ENCODE data around the gene PCDHGA3.
"Not testable (repeated sequence)": the region's sequence is repeated elsewhere in the genome, so short reads cannot be mapped to it uniquely, and the experiment has no call there.

Gene PCDHGA3

DNA sequence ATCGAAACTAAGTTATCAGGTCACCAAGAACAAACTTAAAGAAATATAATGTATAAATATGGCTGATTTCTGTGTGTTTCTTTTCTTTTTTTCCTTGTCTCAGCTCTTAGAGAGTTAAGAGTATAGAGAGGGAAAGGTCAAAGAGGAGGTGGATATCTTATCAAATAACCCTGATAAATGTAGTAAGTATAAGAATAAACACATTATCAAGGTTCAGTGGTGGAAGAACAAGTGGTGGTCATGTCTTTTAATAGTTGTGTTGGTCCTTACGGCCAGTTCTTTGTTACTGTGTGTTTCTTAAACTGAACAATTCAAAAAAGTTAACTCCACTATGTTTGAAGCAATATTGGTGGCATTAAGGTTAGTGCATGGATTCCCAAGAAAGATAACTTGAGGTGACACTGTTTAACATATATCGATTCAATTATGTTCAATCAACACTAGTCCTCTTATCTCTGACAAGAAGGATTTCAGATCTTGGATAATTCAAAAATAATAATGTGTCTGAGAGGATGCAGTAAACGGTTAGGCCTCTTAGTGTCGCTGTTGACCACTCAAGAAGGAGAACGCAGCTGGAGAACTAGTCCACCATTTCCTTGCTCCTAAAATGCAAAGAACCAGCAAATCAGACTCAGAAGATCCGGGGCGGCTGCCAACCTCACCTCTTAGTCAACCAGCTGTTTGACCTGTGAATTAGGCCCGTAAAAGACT lies at the start of gene PCDHGA3:
Gene PCDHGA3 (plus strand): TSS at position 588 of the 711 bp plus-strand sequence. CDS start 205 bp downstream, outside the sequence.
- DNase-seq = no peak

DNA sequence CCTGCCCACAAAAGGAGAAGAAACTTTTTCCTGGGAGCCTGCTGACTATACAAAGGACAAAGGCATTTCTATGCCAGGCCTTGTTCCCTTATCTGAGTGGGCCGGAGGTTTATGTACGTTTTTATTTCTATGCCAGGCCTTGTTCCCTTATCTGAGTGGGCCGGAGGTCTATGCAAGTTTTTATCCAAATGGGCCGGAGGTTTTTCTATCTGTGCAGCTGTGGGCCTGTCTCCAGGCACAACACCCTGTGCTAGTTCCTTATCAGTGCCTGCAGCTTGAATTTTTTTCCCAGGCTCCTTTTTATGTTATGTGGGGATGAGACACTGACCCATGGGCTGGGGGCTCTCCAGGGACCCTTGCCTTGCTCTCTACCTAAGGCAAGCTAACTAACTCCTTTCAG lies 45.3 kb upstream of the PCDHGA3 start:
- DNase-seq = no peak

DNA sequence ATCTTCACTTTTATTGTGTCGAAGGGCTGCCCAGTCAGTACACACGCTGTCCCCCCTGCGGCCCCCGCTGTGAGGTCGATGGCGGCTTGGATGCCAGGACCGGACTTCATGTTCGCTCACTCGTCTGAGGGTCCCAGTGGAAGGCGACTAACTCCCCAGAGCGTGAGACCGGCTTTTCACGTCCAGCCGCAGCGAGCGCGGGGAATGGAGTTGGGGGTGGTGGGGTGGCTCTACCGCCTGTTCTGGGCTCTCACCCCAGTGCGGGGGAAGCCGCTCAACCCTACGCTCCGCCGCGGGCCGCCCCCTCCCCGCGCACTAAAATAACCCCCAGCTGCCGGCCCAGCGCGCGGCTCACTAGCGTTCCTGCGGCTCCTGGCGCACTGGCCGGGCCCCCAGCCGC lies 39.9 kb upstream of the PCDHGA3 start, which contains the start of gene SLC25A2:
Gene SLC25A2 (minus strand): TSS at position 294 of the 400 bp plus-strand sequence. CDS start 184 bp downstream, at position 110.
- no peak for DNase-seq

DNA sequence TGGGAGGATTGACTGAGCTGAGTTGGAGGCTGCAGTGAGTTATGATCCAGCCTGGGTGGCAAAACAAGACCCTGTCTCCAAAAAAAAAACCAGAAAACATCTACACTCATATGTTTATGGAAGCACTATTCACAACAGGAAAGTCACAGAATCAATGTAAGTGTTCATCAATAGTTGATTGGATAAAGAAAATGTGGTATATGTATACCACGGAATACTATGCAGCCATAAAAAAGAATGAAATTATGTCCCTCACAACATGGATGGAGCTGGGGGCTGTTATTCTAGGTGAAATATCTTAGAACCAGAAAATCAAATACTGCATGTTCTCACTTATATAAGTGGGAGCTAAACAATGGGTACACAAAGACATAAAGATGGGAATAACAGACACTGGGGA lies 37.0 kb upstream of the PCDHGA3 start:
- no peak for DNase-seq

DNA sequence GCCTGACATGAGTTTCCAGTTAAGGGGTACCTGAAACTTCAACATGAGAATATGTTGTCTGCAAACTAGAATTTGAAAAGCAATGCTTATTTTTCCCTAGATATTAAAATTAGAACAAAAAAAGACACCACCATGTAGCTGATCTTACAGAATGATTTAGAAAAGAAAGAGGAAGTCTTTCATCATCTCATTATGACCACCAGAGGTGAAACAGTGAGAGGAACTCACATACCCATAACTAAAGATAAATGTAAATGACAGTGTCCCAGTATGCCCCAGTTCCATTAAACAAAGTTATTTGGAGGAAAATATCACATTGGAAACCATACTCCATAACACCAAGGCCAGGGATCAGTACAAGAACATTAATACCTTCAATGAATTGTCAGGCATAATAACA lies 29.9 kb upstream of the PCDHGA3 start:
- DNase-seq = no peak

DNA sequence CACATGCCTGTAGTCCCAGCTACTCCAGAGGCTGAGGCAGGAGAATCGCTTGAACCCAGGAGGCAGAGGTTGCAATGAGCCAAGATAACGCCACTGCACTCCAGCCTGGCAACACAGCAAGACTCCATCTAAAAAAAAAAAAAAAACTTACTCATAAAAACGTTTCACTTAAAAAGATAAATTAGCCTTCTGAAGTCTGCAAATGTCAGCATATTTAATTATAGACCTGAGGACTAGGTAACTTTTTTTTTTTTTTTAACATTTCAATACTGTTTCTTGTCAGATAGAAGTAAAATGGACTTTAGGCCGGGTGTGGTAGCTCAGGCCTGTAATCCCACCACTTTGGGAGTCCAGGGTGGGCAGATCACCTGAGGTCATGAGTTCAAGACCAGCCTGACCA lies 26.7 kb upstream of the PCDHGA3 start:
- DNase-seq = not testable (repeated sequence)

DNA sequence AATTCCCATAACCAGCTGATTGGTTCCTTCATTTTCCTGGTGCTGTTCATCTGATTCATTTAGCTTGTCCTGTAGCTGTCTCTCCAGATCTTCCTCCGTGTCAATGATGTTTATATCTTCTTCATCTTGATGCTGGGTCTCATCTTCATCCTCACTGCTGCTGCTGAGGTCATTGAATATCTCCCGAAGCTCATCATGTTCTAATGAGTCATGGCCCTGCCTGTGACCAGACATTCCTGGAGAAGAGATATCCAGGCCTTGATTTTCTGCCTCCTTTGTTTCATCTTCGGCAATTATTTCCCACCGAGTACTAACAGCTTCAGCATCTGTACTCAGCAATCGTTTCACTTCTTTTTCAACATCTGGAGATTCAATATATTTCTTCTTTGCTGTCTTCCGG lies 24.4 kb upstream of the PCDHGA3 start:
- no peak for DNase-seq

DNA sequence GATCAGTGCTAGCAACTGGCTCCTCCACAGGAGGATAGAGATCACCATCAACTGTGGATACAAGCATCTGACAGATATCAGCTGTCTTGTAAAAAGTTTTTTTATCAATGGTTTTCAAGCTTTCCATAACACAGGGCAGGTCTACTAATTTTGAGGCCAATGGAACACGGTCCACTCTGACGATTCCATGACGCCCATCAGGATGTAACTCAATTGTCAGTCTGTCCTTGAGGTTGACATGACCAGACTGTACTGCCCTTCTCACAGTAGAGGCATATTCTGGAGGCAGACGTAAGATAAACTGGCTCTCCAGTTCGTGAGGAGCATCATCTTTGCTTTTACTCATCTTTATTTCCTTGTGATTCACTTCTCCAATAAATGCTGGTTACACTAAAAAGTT lies 23.9 kb upstream of the PCDHGA3 start:
- DNase-seq = no peak

DNA sequence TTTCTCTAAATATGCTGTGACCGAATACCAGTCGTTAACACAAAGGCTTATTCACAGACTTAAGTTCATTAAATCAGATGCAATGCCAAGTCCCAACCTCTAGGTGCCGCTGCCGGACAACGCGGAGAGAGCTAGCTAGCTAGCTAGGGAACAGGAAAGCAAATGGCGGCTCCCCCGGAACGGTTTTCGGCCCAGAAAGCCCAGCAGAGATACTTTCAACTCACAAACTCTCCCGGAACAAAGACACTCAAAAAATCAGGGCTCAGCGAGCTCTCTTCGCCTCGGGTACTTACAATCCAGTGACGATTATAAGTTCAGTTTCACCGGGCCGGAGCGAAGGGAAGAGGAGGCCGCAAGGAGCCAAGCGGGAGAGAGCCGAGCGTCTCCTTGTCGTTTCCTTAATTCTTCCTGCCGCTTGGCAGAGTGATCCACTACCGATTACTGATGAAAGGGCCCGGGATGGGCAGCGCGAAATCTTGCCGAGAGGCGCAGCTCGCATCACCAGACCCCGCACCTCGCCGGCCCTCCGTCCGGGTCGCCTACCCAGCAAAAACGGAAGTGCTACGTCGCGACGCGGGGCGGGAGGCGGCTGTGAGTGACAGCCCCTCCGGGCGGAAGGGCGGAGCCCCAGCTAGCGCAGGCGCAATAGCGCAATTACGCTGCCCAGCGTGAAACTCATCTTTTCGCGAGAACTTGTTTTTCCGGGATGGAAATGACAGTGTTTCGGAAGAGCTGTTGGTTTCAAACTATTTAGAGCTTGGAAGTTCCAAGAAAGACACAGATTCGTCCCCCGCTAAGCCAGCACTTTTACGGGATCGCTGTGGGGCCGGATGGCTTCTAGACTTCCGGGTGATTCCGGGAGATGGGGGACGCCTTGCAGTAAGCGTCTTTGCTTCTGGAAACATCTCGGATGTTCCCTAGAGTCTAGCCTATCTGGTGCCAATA lies 23.1 kb upstream of the PCDHGA3 start, which contains the start of gene TAF7:
Gene TAF7 (minus strand): TSS at position 560 of the 945 bp plus-strand sequence. CDS start 740 bp downstream, outside the sequence.
- DNase-seq = peak; percentile 93

DNA sequence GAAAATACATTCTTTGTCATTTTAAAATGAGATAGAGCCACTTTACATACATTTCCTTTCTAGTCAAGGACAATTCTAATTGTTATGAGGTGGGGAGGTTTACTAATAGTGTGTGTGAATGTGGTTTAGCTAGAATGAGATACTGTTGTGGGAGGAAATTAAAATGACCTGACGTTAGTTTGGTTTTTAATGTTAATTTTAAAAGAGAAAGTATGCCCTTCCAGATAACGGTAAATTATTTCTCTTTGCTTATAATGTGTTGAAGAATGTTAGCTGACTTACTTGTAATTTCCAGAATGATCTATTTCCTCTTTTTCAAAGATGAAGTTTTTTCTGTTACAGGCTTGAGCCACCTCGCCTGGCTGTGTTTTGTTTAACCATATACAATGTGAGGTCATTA lies 21.4 kb upstream of the PCDHGA3 start:
- DNase-seq = no peak

DNA sequence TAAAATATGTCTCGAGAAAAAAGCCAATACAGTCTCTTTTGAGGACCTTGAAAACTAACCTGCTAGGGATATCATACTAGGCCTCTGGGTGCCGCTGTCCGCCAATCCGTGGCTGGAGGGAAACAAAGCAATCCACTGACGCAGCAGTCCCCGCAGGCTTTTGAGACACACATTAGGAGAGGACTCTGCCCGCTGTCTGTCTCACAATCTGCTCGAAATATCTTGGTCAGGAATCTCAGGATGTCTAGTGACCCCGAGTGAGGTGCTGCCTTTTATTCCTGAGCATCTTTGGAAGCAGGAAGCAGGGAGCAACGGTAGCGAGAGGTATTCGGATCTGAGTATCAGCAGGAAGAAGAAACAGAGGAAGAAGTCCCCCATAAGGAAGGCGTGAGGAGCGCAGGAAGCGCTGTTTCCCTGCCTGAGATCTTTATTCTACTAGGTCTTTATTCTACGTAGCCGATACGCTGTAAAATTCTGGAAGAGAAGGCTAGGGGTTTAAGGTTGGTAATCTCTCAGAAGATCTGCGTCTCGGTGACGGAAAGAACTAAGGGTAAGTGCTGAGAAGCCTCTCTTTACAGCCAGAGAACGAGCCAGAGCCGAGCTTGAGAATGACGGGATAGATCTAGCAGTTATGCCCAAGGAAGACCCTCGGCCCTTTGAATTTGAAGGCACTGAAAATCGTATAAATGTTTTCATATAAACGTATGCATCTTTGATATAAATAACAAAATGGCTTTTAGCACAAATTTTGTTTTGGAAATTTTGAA lies 17.4 kb upstream of the PCDHGA3 start:
- peak; percentile 52 for DNase-seq

DNA sequence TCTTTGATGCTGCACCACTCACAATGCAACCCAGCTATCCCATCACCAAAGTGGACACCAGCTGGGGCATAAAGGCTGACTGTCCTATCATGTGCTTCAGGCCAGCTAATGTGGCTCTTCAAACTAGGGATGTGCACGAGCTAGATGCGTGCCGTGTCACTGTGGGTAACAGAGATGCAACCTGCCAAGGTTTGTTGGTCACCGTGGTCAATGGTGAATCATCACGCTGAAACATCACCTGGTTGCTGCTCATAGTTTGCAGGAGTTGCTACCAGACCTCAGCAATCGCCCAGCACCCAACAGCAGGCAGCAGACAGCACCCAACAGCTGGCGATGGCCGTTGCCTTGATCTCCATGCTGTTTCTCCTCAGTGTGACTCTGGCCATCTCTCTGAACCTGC lies 15.4 kb upstream of the PCDHGA3 start:
- no peak for DNase-seq

DNA sequence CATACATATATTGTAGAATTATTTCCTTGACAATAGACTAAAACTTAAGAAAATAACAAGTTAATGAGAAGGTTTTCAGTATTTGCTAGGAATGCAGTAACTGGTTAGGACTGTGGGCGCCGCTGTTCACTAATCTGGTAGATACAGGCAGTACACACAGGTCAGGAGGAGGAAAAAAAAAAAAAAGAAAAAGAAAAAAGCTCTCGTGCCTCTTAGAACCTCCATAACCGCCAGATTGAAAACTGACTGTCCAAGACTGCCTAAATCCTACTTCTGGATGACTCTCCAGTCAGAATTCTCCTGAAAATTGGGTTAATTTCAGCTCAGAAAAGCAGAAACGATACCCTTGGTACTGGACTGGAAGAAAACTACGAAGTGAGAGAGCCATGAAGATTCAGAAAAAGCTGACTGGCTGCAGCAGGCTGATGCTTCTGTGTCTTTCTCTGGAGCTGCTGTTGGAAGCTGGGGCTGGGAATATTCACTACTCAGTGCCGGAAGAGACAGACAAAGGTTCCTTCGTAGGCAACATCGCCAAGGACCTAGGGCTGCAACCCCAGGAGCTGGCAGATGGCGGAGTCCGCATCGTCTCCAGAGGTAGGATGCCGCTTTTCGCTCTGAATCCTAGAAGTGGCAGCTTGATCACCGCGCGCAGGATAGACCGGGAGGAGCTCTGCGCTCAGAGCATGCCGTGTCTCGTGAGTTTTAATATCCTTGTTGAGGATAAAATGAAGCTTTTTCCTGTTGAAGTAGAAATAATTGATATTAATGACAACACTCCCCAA lies 13.1 kb upstream of the PCDHGA3 start, which contains the start of gene PCDHGA1:
Gene PCDHGA1 (plus strand): TSS at position 216 of the 782 bp plus-strand sequence.
- DNase-seq = no peak

DNA sequence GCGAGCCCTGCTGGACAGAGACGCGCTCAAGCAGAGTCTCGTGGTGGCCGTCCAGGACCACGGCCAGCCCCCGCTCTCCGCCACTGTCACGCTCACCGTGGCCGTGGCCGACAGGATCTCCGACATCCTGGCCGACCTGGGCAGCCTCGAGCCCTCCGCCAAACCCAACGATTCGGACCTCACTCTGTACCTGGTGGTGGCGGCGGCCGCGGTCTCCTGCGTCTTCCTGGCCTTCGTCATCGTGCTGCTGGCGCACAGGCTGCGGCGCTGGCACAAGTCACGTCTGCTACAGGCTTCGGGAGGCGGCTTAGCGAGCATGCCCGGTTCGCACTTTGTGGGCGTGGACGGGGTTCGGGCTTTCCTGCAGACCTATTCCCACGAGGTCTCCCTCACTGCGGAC lies 11.1 kb upstream of the PCDHGA3 start:
- not testable (repeated sequence) for DNase-seq

DNA sequence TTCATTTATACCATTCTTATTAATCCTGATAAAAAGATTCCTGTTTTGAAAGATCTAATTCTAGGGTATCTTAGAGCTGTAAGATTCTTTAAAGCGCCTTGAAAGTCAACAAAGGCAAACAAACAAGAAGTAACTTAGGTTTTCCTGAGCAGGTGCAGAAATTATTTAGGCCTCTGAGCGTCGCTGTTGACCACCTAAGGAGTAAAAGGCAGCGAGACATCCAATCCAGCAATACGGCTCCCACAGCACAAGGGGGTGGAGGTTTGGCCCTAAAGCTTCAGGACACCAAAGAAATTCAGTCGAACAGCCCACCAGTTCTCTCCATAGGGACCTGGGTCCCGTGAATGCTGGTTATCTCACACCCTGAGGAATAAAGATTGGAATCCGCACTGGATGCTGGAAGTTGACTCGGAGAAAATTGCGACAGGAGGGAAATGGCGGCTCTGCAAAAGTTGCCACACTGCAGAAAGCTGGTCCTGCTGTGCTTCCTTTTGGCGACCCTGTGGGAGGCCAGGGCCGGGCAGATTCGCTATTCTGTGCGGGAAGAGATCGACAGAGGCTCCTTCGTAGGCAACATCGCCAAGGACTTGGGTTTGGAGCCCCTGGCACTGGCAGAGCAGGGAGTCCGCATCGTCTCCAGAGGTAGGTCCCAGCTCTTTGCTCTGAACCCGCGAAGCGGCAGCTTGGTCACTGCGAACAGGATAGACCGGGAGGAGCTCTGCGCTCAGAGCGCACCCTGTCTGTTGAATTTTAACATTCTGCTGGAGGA lies 4.9 kb upstream of the PCDHGA3 start, which contains the start of gene PCDHGA2:
Gene PCDHGA2 (plus strand): TSS at position 223 of the 769 bp plus-strand sequence.
- no peak for DNase-seq

DNA sequence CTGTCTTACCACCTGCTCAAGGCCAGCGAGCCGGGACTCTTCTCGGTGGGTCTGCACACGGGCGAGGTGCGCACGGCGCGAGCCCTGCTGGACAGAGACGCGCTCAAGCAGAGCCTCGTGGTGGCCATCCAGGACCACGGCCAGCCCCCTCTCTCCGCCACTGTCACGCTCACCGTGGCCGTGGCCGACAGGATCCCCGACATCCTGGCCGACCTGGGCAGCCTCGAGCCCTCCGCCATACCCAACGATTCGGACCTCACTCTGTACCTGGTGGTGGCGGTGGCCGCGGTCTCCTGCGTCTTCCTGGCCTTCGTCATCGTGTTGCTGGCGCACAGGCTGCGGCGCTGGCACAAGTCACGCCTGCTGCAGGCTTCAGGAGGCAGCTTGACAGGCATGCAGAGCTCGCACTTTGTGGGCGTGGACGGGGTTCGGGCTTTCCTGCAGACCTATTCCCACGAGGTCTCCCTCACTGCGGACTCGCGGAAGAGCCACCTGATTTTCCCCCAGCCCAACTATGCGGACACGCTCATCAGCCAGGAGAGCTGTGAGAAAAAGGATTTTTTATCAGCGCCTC lies 2.8 kb upstream of the PCDHGA3 start:
- not testable (repeated sequence) for DNase-seq

DNA sequence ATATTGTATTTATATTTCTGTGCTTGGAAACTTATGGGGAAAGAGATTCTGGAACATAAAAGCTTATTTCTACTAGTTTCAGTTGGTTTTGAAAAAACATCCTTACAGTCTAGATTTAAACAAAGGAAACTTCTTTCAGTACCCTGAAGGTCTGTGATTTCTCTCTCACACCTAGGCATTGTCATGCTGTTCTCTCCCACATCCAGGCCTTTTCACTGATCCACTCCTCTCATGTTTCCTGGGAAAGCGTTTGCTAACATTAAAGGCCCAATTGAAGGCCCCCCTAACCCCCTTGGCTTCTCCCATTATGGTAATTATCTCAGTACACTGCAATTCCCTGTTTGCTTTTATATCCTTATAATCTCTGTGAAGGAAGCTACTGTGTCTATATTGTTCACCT lies 856 bp upstream of the PCDHGA3 start:
- no peak for DNase-seq

DNA sequence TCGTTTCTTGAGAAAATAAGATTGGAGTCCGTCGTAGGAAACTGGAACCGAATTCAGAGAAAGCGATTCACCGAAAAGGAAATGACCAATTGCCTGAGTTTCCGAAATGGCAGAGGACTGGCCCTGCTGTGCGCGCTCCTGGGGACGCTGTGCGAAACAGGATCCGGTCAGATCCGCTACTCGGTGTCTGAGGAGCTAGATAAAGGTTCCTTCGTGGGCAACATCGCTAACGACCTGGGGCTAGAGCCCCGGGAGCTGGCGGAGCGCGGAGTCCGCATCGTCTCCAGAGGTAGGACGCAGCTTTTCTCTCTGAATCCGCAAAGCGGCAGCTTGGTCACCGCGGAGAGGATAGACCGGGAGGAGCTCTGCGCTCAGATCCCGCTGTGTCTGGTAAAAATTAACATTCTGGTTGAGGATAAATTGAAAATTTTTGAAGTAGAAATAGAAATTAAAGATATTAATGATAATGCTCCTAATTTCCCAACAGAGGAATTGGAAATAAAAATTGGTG lies 379 bp downstream of the PCDHGA3 start:
- no peak for DNase-seq

DNA sequence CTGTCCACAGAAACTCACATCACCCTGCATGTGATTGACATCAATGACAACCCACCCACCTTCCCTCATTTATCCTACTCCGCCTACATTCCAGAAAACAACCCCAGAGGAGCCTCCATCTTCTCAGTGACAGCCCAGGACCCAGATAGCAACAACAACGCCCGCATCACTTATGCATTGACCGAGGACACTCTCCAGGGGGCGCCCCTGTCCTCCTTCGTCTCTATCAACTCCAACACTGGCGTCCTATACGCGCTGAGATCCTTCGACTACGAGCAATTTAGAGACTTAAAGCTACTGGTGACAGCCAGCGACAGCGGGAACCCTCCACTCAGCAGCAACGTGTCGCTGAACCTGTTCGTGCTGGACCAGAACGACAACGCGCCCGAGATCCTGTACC lies 1.7 kb downstream of the PCDHGA3 start:
- no peak for DNase-seq

DNA sequence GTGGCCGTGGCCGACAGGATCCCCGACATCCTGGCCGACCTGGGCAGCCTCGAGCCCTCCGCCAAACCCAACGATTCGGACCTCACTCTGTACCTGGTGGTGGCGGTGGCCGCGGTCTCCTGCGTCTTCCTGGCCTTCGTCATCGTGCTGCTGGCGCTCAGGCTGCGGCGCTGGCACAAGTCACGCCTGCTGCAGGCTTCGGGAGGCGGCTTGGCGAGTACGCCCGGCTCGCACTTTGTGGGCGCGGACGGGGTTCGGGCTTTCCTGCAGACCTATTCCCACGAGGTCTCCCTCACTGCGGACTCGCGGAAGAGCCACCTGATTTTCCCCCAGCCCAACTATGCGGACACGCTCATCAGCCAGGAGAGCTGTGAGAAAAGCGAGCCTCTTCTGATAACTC lies 2.4 kb downstream of the PCDHGA3 start:
- DNase-seq = not testable (repeated sequence)

Measured in activated CD4-positive, CD25-positive, alpha-beta regulatory T cell treated with anti-CD3 and anti-CD28 coated beads, Interleukin-2, amount 50 U/mL, for 72 hours (primary cell).